ENCODE data around the gene TRAF5.
A peak's percentile ranks its signal among the peaks of the same experiment; 100 is the strongest.

TRAF5 gene

DNA sequence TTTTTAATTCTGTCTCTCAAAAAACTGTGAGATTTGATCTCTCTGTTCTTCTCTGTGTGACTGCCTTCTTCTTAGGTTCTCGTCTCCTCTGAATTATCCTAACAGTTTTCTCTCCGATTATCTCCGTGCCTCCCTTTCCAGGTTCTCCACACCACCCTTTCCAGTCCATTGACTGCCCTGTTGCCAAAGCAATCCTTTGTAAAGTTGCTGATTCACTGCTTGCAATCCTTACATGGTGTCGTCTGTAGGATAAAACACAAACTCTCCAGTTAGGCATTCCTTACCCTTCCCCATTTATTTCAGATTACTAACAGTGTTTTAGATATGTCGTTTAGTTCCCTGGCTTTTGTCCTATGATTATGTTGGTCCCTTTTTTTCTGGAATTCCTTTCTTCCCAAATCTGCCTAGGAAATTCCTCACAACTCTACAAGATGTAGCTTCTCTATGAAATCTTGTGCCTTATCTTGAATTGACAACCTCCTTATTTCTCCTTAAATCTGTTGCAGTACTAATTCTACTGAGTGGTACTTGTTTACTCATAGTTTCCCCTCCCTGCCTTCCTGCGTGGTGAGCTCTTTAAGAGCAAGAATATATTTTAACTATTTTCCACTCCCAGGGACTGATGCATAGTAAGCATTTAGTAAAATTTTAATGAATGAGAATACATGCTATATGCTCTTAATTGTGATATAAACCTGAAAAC, 45.2 kb upstream of the TRAF5 start:
- H3K4me2 ChIP-seq (ENCODE audit: insufficient read depth, low read length): no peak overlapping the region
- DNase-seq (no peak), ATAC-seq (ENCODE audit: insufficient read depth, low read depth) (no peak)
- no peaks in the 10 kb centered on the region for H3K79me2 ChIP-seq (ENCODE audit: insufficient read depth, low read length)
- peaks cover 73% of the 10 kb centered on the region for H3K36me3 ChIP-seq (ENCODE audit: insufficient read depth, low read length)
- no peaks in the 10 kb centered on the region for H4K20me1 ChIP-seq (ENCODE audit: insufficient read depth, low read length)
- TF ChIP-seq EZH2 (IDR thresholded peaks at IDR 0.05; ENCODE audit: borderline replicate concordance, low read depth, low read length, severe bottlenecking): no peak
- TF ChIP-seq CTCF (IDR thresholded peaks at IDR 0.05; ENCODE audit: borderline replicate concordance, extremely low read depth, low read length, poor library complexity, severe bottlenecking): no peak
- H3K27ac ChIP-seq (ENCODE audit: low read length): 0 out of 2 replicates have a peak overlapping the region, but pooled peaks have one; percentile 19
- no peaks in the 10 kb centered on the region for H3K27me3 ChIP-seq (ENCODE audit: insufficient read depth, low read length, poor library complexity)
- no peaks in the 10 kb centered on the region for H3K4me1 ChIP-seq (ENCODE audit: insufficient read depth, low read length)
- H3K9me3 ChIP-seq (ENCODE audit: insufficient read depth, low read length, severe bottlenecking): no peaks in the 10 kb centered on the region
- no peak overlapping the region for H3K4me3 ChIP-seq (ENCODE audit: low read depth in 1 of 2, low read length in 2 of 2)
- H2AFZ ChIP-seq (ENCODE audit: low read depth, low read length): no peak overlapping the region
- no peak overlapping the region for H3K9ac ChIP-seq (ENCODE audit: low read depth, low read length)

GRCh38 chr1:211282023-211282373, 44.6 kb upstream of the TRAF5 start:
- no peak overlapping the region for H3K27ac ChIP-seq (ENCODE audit: low read length)
- H3K79me2 ChIP-seq (ENCODE audit: insufficient read depth, low read length): no peaks in the 10 kb centered on the region
- TF ChIP-seq CTCF (IDR thresholded peaks at IDR 0.05; ENCODE audit: borderline replicate concordance, extremely low read depth, low read length, poor library complexity, severe bottlenecking) (no peak), EZH2 (IDR thresholded peaks at IDR 0.05; ENCODE audit: borderline replicate concordance, low read depth, low read length, severe bottlenecking) (no peak)

GRCh38 chr1:211285196-211285595, 41.4 kb upstream of the TRAF5 start:
- no peaks in the 10 kb centered on the region for H3K4me1 ChIP-seq (ENCODE audit: insufficient read depth, low read length)
- peaks cover 70% of the 10 kb centered on the region for H3K36me3 ChIP-seq (ENCODE audit: insufficient read depth, low read length)
- no peak overlapping the region for H3K9ac ChIP-seq (ENCODE audit: low read depth, low read length)
- DNase-seq (no peak), ATAC-seq (ENCODE audit: insufficient read depth, low read depth) (no peak)
- TF ChIP-seq CTCF (IDR thresholded peaks at IDR 0.05; ENCODE audit: borderline replicate concordance, extremely low read depth, low read length, poor library complexity, severe bottlenecking) (no peak), EZH2 (IDR thresholded peaks at IDR 0.05; ENCODE audit: borderline replicate concordance, low read depth, low read length, severe bottlenecking) (no peak)
- no peak overlapping the region for H3K4me2 ChIP-seq (ENCODE audit: insufficient read depth, low read length)
- no peak overlapping the region for H3K4me3 ChIP-seq (ENCODE audit: low read depth in 1 of 2, low read length in 2 of 2)
- H2AFZ ChIP-seq (ENCODE audit: low read depth, low read length): no peak overlapping the region
- H3K27ac ChIP-seq (ENCODE audit: low read length): no peak overlapping the region
- H3K27me3 ChIP-seq (ENCODE audit: insufficient read depth, low read length, poor library complexity): no peaks in the 10 kb centered on the region
- no peaks in the 10 kb centered on the region for H3K79me2 ChIP-seq (ENCODE audit: insufficient read depth, low read length)
- H3K9me3 ChIP-seq (ENCODE audit: insufficient read depth, low read length, severe bottlenecking): no peaks in the 10 kb centered on the region
- H4K20me1 ChIP-seq (ENCODE audit: insufficient read depth, low read length): no peaks in the 10 kb centered on the region

More at GRCh38 chr1:211282023-211282373, 44.6 kb upstream of the TRAF5 start:
- Histone ChIP-seq H3K4me1 (ENCODE audit: insufficient read depth, low read length) (no peaks in the 10 kb centered on the region), H3K4me2 (ENCODE audit: insufficient read depth, low read length) (no peak overlapping the region), H3K4me3 (ENCODE audit: low read depth in 1 of 2, low read length in 2 of 2) (no peak overlapping the region), H3K36me3 (ENCODE audit: insufficient read depth, low read length) (peaks cover 74% of the 10 kb centered on the region), H3K27me3 (ENCODE audit: insufficient read depth, low read length, poor library complexity) (no peaks in the 10 kb centered on the region), H3K9me3 (ENCODE audit: insufficient read depth, low read length, severe bottlenecking) (no peaks in the 10 kb centered on the region), H4K20me1 (ENCODE audit: insufficient read depth, low read length) (no peaks in the 10 kb centered on the region), H2AFZ (ENCODE audit: low read depth, low read length) (no peak overlapping the region), H3K9ac (ENCODE audit: low read depth, low read length) (no peak overlapping the region)
- ATAC-seq (ENCODE audit: insufficient read depth, low read depth) (no peak), DNase-seq (no peak)
